Cardiac fibroblast (primary cell): ENCODE measurements around the gene ZBTB48.
"Not testable (repeated sequence)": the region's sequence is repeated elsewhere in the genome, so short reads cannot be mapped to it uniquely, and the experiment has no call there.

Experiments
- DNase-seq, 2 donors: peaks; one replicate each; pipeline versions ENCODE4 v3.0.0 to v3.0.0-alpha.2; 2010; ENCODE audit warnings: low read depth in 2 of 2
- H3K4me3 ChIP-seq, 2 donors: replicated peaks in 1 of 2; 1 replicate in 1 of 2; 2 replicates in 1 of 2; pipeline ENCODE4 v1.5.1; 2011; ENCODE audit warnings: low read depth in 2 of 2, low read length in 2 of 2, mild to moderate bottlenecking in 2 of 2, moderate library complexity in 1 of 2
- TF ChIP-seq, protein P1 (sequence below): IDR thresholded peaks from one replicate; pipeline ENCODE4 v1.5.1; 2011; ENCODE audit warnings: low read depth, mild to moderate bottlenecking, low read length, inconsistent platforms

ZBTB48 gene

DNA sequence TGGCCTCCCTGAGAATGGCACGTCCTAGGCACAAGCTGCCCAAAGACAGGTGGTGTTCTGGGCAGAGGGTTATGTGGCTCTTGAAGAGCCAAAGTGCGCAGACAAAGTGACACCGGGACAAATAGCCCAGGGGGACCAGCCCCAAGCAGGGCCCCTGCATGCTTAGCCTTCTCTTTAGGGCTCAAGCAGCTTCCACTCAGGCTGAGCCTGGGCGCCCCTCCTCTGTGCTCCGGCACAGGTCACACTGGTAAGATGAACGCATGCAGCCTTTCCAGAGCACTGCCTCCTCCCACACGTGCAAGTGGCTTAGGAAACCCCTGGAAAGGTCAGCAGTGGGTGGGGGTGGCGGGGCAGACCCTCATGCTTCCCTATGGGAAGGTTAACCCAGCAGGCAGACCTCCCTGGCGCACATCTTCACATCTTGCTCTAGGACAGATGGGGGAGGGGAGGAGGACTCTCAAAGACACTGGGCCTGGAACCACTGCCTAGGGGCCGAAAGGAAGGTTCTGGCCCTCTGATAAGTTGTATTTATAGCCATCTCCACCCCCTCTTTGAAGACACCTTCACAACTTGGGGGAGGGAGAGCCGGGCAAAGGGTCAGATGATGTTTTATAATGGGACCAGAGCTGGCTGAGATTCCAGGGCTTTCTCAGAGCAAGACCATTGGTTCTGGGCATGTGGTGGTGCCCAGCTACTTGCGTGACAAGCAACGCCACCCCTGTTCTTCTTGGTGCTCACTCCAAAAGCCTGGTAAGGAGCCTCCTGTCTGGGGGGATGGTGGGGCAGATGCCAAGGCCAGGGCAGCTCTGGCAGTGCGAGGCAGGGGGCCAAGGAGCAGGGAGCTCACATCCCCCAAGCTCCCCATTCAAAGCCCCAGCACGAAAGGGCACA is 17.3 kb downstream of the ZBTB48 start:
- TF ChIP-seq, protein P1, sequence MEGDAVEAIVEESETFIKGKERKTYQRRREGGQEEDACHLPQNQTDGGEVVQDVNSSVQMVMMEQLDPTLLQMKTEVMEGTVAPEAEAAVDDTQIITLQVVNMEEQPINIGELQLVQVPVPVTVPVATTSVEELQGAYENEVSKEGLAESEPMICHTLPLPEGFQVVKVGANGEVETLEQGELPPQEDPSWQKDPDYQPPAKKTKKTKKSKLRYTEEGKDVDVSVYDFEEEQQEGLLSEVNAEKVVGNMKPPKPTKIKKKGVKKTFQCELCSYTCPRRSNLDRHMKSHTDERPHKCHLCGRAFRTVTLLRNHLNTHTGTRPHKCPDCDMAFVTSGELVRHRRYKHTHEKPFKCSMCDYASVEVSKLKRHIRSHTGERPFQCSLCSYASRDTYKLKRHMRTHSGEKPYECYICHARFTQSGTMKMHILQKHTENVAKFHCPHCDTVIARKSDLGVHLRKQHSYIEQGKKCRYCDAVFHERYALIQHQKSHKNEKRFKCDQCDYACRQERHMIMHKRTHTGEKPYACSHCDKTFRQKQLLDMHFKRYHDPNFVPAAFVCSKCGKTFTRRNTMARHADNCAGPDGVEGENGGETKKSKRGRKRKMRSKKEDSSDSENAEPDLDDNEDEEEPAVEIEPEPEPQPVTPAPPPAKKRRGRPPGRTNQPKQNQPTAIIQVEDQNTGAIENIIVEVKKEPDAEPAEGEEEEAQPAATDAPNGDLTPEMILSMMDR: no peak
- no peak for DNase-seq
- H3K4me3 ChIP-seq: no peak overlapping the region

GRCh38 chr1:6597777-6598131 is 18.0 kb downstream of the ZBTB48 start:
- TF ChIP-seq, protein P1: no peak
- no peak overlapping the region for H3K4me3 ChIP-seq
- DNase-seq: no peak

- TF ChIP-seq, protein P1: no peak
- peak overlapping the region; percentile 37 to 98 for H3K4me3 ChIP-seq
- no peak for DNase-seq
Observed at GRCh38 chr1:6599141-6599975, 19.6 kb downstream of the ZBTB48 start.

GRCh38 chr1:6599991-6600390 is 20.2 kb downstream of the ZBTB48 start:
- peak overlapping the region; percentile 98 to 99 for H3K4me3 ChIP-seq
- DNase-seq: not testable (repeated sequence)

GRCh38 chr1:6600410-6601048 is 20.7 kb downstream of the ZBTB48 start:
- peak in 1 of 2 donors; percentile 26 for DNase-seq
- TF ChIP-seq, protein P1: no peak
- peak overlapping the region; percentile 98 to 99 for H3K4me3 ChIP-seq

- peak; percentile 93 to 99 for DNase-seq
- TF ChIP-seq, protein P1: no peak
- H3K4me3 ChIP-seq: peak overlapping the region; percentile 98 to 99
Observed at GRCh38 chr1:6601049-6601922, 21.5 kb downstream of the ZBTB48 start.
